Smooth muscle cell (in vitro differentiated cells): ENCODE measurements around the gene REX1BD. TPM values are rescaled to one million over a fixed set of nuclear protein-coding genes. Genes with fewer than 3 reads are reported as not detected.

Experiments used
- DNase-seq: peaks from one replicate; lab custom pipeline; 2025; ENCODE audit not compliant: unreplicated experiment; lab: John Stamatoyannopoulos, UW
- H2AFZ ChIP-seq: fragments of 200-600 bp; sonication (generic); 2 replicates; pipeline ENCODE4 v1.6.0; 2016; ENCODE audit warnings: antibody characterized with exemption, low read depth, mild to moderate bottlenecking
- H3F3A ChIP-seq: fragments of 200-600 bp; sonication (generic); 2 replicates; pipeline ENCODE4 v1.6.0; 2017; ENCODE audit warnings: antibody characterized with exemption, low read depth
- H3K27ac ChIP-seq: fragments of 200-600 bp; sonication (generic); 2 replicates; pipeline ENCODE4 v1.5.1; 2016; ENCODE audit warnings: low read depth, mild to moderate bottlenecking
- H3K27me3 ChIP-seq: fragments of 200-600 bp; sonication (generic); 2 replicates; pipeline ENCODE4 v1.6.1; 2016; ENCODE audit warnings: low read depth, mild to moderate bottlenecking
- H3K36me3 ChIP-seq: fragments of 200-600 bp; sonication (generic); 2 replicates; pipeline ENCODE4 v1.5.1; 2016; ENCODE audit warnings: low read depth
- H3K4me1 ChIP-seq: fragments of 200-600 bp; sonication (generic); 2 replicates; pipeline ENCODE4 v1.5.1; 2016; ENCODE audit warnings: low read depth
- H3K4me2 ChIP-seq: fragments of 200-600 bp; sonication (generic); 2 replicates; pipeline ENCODE4 v1.6.0; 2016; ENCODE audit warnings: mild to moderate bottlenecking
- H3K4me3 ChIP-seq: fragments of 200-600 bp; sonication (generic); 2 replicates; pipeline ENCODE4 v1.5.1; 2016; ENCODE audit warnings: mild to moderate bottlenecking
- H3K79me2 ChIP-seq: fragments of 200-600 bp; sonication (generic); 2 replicates; pipeline ENCODE4 v1.6.0; 2016; ENCODE audit warnings: low read depth, mild to moderate bottlenecking
- H3K9ac ChIP-seq: fragments of 200-600 bp; sonication (generic); 2 replicates; pipeline ENCODE4 v1.6.0; 2016; ENCODE audit warnings: low read depth
- H3K9me3 ChIP-seq: fragments of 200-600 bp; sonication (generic); replicated peaks from 2 replicates; pipeline ENCODE4 v1.5.1; 2016; ENCODE audit warnings: low read depth
- H4K20me1 ChIP-seq: fragments of 200-600 bp; sonication (generic); 2 replicates; pipeline ENCODE4 v1.6.0; 2016; ENCODE audit warnings: low read depth
- WGBS: methylation state at CpG from one replicate; pipeline ENCODE4 v1.1.7; 2016; ENCODE audit warnings: low lambda C conversion rate; 5-methylcytosine and 5-hydroxymethylcytosine counted together
- polyA plus RNA-seq: library from polyadenylated mRNA; unstranded; fragments of >200 nt; fragmentation: Nextera tagmentation; extraction: Ambion mirVana; gene quantifications from 2 replicates; pipeline ENCODE4 v1.2.1, GENCODE V29; 2016
- total RNA-seq: library from RNA; depleted of rRNA; stranded (reverse); fragments of >200 nt; gene quantifications from 2 replicates; pipeline ENCODE4 v1.2.3, GENCODE V29; 2014
- TF ChIP-seq, protein P1 (sequence below): fragments of 200-600 bp; sonication (generic); IDR thresholded peaks from 2 replicates; pipeline ENCODE4 v1.5.1; 2017; ENCODE audit warnings: borderline replicate concordance, mild to moderate bottlenecking, antibody characterized with exemption; ENCODE audit not compliant: insufficient read depth, poor library complexity, severe bottlenecking

The REX1BD gene
- total and polyA plus RNA-seq, 2 experiments from 2014 or later, result 69.6 to 117 TPM

DNA sequence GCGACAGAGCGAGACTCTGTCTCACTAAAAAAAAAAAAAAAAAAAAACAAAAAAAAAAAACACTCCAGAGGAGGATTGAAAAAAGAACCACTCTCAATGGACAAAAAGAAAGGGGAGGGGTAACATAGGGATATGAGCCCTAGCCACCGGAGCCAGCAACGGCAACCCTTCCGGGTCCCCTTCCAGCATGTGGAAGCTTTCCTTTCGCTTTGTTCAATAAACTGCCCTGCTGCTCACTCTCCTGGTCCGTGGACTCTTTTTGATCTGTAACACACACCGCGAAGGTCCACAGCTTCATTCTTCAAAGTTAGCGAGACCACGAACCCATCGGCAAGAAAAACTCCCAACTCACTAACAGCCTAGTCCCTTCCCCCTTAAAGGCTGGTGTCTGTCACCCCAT, 1.0 kb upstream of the REX1BD start:
- Histone ChIP-seq H2AFZ (no peak overlapping the region), H3K4me3 (no peak overlapping the region), H3K27me3 (no peaks in the 10 kb centered on the region), H3K4me1 (no peaks in the 10 kb centered on the region), H3K4me2 (peak overlapping the region; percentile 96), H4K20me1 (peaks cover 7% of the 10 kb centered on the region), H3K9me3 (no peaks in the 10 kb centered on the region), H3K36me3 (no peaks in the 10 kb centered on the region), H3K79me2 (no peaks in the 10 kb centered on the region), H3K27ac (no peak overlapping the region), H3K9ac (no peak overlapping the region), H3F3A (peaks cover 33% of the 10 kb centered on the region)
- 94% methylated on average over 10 of the region's 12 CpGs for WGBS
- no peak for DNase-seq
- TF ChIP-seq, protein P1, sequence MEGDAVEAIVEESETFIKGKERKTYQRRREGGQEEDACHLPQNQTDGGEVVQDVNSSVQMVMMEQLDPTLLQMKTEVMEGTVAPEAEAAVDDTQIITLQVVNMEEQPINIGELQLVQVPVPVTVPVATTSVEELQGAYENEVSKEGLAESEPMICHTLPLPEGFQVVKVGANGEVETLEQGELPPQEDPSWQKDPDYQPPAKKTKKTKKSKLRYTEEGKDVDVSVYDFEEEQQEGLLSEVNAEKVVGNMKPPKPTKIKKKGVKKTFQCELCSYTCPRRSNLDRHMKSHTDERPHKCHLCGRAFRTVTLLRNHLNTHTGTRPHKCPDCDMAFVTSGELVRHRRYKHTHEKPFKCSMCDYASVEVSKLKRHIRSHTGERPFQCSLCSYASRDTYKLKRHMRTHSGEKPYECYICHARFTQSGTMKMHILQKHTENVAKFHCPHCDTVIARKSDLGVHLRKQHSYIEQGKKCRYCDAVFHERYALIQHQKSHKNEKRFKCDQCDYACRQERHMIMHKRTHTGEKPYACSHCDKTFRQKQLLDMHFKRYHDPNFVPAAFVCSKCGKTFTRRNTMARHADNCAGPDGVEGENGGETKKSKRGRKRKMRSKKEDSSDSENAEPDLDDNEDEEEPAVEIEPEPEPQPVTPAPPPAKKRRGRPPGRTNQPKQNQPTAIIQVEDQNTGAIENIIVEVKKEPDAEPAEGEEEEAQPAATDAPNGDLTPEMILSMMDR, result no peak

DNA sequence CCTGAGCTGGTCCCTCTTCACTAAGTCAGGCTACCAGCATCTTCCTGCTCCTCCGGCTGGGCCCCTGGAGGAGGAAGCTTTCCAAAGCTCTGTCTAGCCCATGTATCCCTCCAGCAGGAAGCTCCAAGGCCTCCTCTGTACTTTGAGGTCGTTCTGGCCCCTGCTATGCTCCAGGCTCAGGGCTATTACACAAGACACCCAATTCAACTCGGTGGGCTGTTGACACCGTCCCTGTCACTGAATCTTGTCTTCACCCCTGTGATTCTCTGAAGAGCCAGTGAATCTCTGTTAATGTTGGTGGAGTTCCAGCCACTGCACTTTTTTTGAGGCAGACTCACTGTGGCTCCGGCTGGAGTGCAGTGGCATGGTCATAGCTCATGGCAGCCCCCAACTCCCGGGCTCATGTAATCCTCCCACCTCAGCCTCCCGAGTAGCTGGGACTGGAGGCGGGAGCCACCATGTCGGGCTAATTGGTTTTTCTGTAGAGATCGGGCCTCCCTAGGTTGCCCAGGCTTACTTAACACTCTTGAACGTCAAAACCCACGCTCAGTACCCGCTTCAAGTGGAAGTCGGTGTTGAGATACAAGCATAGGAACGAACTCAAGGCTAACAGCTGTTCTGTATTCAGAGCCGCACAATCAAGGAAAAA, 512 bp upstream of the REX1BD start:
- Histone ChIP-seq H3K9me3 (no peaks in the 10 kb centered on the region), H3K4me1 (no peaks in the 10 kb centered on the region), H3K27me3 (no peaks in the 10 kb centered on the region), H3K4me2 (peak overlapping the region; percentile 96), H3K36me3 (no peaks in the 10 kb centered on the region), H3K4me3 (peak overlapping the region; percentile 95), H2AFZ (peak overlapping the region; percentile 87), H3F3A (peaks cover 33% of the 10 kb centered on the region), H3K79me2 (no peaks in the 10 kb centered on the region), H4K20me1 (peaks cover 11% of the 10 kb centered on the region), H3K9ac (peak overlapping the region; percentile 54), H3K27ac (peak overlapping the region; percentile 71)
- WGBS, result 49% methylated on average over 16 of the region's 16 CpGs
- TF ChIP-seq, protein P1, result no peak
- DNase-seq, result no peak

DNA sequence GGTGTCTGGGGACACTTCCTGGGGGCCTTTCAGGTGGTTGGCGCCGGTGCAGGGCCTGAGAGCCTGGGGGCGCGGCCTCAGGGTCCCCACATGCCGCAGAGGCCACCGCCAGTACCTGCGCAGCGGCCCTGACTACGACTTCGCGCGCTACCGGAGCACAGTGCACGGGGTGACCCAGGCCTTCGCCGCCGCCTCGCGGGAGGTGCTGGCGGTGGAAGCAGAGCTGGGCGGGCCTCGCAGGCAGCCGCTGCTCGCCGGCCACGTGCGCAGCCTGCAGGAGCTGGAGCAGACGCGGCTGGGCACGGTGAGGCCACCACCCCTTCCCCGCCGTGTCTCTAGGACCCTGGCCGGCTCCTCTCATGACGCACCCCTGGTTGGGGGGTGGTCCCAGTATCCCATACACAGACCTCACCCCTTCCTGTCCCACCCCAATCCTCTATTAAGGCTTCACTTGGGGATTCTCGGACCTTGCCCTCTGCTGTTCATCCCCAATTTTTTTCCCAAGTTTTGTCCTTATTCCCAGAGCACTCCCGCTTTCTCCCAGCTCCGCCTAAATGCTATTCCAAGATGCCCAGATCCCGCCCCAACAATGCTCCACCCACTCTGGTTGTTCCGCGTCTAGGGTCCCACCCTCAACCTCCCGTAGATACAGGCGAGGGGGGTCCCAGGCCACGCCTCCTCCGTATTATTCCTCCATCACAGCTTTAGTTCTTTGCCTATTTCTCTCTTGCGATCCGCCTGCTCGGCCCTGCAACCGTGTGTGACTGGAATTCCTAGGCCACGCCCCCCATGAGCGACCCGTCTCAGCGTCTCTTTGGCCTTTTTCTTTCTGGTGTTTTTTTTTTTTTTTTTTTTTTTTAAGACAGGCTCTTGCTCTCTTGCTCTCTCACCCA, 1.0 kb downstream of the REX1BD start:
- Histone ChIP-seq H4K20me1 (peaks cover 22% of the 10 kb centered on the region), H3K27ac (peak overlapping the region; percentile 71), H3K4me3 (peak overlapping the region; percentile 95), H3K4me1 (peaks cover 2% of the 10 kb centered on the region), H3K36me3 (no peaks in the 10 kb centered on the region), H2AFZ (peak overlapping the region; percentile 87), H3K9ac (peak overlapping the region; percentile 54), H3K79me2 (no peaks in the 10 kb centered on the region), H3F3A (peaks cover 35% of the 10 kb centered on the region), H3K9me3 (no peaks in the 10 kb centered on the region), H3K4me2 (peak overlapping the region; percentile 96), H3K27me3 (no peaks in the 10 kb centered on the region)
- 1% methylated on average over 49 of the region's 52 CpGs for WGBS
- TF ChIP-seq, protein P1, result no peak
- DNase-seq, result peak; percentile 62
